NOMO-1 treated with DMSO at 0.1 percent for 48 hours (cell line): ENCODE data around the gene SLC24A3.
A peak's percentile ranks its signal among the peaks of the same experiment; 100 is the strongest.

Experiments used
- DNase-seq: peaks from one replicate; lab custom pipeline; 2025; ENCODE audit not compliant: unreplicated experiment; lab: John Stamatoyannopoulos, UW

Gene SLC24A3

GRCh38 chr20:19571996-19572395, 359.6 kb downstream of the SLC24A3 start:
- no peak for DNase-seq

DNA sequence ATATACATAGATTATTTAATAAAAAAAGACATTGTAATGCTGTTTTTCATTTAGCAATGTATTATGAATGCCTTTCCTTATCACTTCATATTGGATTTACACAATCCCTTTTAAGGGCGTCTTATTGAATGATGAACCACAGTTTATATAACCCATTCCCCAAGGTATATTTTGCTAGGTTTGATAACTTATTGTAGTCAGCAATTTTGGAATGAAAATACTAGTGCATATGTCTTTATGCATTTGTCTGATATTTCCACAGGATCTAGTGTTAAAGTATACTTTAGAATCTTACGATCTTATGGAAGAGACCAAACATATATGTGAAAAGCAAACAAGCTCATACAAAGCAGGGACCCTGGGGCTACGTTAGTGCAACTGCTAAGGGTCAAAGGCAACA, 365.2 kb downstream of the SLC24A3 start:
- DNase-seq, result no peak

- DNase-seq, result no peak
Observed at GRCh38 chr20:19582782-19583181, 370.3 kb downstream of the SLC24A3 start.

DNA sequence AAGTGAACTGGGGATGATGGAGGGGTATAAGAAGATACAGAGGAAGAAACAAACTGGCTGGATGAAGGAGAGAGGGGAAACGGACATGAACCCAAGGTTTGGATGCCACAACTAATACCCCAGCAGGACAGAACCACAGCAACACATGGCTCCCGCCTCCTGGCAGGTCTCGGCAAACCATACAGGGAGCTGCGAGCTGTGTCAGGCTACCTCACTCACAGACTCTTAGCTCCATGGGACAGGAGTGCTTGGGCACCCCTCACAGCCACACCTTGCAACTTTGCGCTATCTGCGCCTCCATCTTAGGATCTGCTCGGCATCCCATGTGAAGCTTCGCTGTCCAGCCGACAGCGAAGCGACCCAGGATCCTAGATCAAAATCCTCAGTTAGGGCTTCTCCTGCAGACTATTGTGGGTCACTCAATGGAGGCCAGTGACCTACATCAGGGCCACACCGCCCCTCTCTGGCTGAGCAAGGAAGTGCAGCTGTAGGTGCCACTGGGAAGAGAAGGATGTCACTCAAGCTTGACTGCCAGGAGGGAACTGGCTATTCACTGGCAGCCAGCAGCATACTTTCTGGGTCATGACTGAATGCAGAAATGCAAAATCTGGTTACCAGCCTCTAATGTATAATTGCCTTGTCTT, 371.2 kb downstream of the SLC24A3 start:
- peak; percentile 50 for DNase-seq

GRCh38 chr20:19588241-19588640, 375.8 kb downstream of the SLC24A3 start:
- no peak for DNase-seq

DNA sequence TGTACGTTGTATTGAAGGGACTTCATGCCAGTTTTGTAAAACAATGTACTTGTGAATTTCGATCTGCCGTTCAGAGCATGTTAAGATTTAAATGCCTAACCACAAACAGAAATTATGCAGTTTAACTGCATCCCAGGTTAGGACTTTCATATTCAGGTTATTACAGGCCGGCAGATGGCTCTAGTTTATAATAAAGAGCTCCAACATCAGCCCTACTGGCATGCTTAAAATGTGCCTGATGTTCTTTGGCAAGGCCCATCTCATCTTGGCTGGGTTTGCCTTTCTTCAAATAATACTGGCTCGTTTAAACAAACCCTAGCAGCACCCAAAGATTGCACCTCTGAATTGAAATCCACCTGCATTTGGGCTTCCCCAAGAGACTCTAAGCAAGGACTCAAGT, 376.3 kb downstream of the SLC24A3 start:
- no peak for DNase-seq

GRCh38 chr20:19589787-19590362, 377.4 kb downstream of the SLC24A3 start:
- DNase-seq, result no peak

DNA sequence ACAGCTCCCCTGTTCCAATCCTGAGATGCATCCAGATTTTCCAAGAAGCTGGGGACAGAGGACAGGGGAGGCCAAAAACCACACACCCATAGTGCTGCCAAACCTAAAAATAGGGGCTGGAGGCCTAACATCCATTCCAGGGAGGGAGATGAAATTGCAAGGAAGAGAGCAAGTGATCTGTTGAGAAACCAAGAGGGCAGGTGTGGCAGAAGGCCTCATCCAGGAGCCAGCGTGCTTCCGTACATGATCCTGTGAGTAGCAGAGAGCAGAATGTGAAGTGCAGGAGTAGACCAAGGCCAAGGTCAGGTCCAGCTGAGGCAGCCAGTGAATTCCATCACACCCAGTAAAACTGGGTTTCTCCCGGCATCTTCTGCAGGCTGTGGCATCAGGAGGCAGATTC, 377.9 kb downstream of the SLC24A3 start:
- no peak for DNase-seq

GRCh38 chr20:19593762-19594161, 381.3 kb downstream of the SLC24A3 start:
- no peak for DNase-seq

GRCh38 chr20:19594896-19595295, 382.5 kb downstream of the SLC24A3 start:
- DNase-seq, result no peak

- DNase-seq, result no peak
Observed at GRCh38 chr20:19598117-19598850, 385.8 kb downstream of the SLC24A3 start.

DNA sequence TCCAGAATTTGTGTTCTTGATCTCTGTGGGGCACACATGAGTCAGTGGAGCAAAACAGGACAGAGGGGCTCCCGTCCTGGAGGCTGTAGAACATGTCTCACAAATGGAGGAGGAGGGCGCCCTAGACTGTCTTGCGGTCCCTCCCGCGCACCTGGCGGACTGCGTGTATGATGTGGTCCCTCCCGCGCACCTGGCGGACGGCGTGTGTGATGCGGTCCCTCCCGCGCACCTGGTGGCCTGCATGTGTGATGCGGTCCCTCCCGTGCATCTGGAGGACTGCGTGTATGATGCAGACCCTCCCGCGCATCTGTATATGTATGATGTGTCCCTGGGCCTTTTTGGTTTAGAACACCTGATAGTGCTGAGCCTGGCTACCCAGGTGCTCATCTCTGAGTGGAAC, 386.8 kb downstream of the SLC24A3 start:
- DNase-seq, result no peak

DNA sequence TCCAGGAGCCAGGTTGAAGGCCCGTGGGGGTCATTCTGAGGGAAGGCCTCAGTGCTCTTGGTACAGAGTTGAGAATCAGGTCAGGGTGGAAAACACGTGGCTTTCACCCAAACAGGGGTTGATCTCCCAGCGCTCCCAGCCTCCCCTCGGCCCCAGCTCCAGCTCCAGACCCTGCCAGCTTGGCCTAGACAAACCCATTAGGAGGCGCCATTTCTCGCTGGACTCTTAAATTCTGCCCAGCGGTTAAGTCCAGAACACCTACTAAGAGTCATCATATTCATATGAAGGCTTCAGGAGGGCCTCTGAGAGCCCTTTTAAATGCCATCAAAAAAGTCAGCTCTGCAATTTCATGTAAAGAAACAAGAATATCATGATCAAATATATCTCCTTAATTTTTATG, 387.6 kb downstream of the SLC24A3 start:
- no peak for DNase-seq

DNA sequence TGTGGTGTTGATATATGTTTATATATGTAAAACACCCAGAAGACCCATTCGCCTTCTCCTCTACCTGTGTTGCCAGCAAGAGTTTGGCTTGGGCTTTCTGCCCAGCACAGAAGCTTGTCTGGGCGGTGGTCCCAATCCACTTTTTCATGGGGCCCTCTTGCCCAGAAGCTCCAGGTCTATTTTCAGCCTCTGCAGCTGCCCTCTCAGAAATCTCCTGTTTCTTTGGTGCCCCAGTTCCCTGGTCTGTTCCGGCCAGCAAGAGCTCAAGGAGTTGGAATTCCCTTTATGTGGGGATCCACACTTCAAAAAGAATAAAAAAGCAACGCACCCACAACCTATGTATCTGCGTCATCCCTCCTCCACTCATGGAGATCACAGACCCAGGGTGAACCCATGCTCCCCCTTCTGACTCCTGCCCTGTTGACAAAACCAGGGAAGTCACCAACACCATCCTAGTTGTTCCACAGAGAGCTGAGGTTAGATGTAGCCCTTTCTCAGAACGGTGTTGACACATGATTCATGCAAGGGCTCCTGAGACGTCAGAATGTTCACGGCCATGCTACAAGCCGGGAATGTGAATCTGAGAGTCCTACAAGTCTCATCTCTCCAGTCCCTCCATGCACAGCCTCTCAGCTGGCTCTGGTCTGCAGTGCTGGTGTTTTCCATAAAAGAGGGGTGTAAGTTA, 388.8 kb downstream of the SLC24A3 start:
- no peak for DNase-seq

- DNase-seq, result no peak
Observed at GRCh38 chr20:19602675-19603375, 390.4 kb downstream of the SLC24A3 start.

DNA sequence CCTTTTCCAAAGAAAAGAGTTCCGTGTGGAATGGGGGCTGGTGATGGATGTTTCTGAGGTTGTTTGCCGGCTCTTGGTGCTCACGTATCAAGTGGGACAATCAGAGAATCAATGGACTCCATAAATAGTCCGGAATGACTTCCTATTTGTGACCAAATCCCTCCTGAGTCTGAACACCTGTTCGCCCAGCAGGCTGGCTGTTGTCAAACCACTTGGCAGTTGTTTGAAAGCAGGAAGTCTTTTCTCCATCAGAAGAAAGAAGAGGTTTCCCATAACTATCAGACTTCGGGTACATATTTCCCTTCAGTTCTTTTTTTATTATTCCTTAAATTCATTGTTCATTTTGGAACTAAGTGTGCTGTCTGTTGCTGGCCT, 390.9 kb downstream of the SLC24A3 start:
- DNase-seq, result no peak

DNA sequence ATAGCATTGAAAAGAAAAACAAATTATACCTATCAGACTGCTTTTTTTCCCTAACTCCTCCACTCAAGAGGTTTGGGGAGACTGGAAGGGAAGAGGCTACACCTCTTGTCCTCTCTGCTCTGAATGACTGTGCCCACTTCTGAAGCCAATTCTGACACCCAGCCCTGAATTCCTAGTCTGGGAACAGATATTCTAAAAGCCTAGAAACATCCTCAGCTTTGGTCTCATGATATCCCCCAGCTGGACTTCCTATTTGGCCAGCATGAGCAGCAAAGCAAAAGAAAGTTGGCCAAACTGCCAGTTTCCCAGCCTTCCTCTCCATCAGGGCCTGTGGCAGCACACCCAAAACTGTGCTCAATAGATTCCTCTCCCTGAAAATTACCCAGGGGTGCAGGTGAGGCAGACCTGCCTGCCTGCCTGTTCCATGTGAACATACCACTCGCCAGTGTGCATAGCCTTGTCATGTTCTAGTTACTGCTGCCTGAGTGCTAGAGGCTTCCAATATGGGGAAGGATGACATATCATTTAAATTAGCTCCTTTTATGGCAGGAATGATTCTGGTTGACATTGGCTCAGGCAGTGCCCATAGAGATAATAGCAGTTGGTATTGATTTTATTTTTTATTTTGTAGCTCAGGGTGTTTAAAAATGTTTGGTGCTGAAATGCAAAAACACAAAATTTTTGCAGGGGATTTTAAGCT, 393.5 kb downstream of the SLC24A3 start:
- no peak for DNase-seq

- no peak for DNase-seq
Observed at GRCh38 chr20:19609642-19610223, 397.3 kb downstream of the SLC24A3 start.

GRCh38 chr20:19615629-19616028, 403.2 kb downstream of the SLC24A3 start:
- no peak for DNase-seq

DNA sequence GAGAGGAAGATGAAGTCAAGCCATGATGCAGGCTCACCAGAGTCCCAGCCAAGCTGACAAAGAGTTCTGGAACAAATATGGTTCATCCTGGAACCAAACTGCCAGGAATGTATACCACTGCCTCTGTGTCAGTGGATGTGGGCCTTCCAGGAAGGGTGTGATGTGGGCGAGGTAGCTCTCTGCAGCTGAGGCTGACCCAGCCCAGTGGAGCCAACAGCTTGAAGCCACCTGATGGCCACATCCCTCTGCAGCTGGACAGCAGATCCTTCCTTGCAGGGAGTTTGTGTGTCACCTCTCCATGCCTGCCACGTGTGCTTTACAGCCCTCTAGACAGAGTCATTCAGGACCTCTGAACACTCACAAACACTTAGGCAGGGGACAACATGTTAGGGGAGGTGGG, 403.6 kb downstream of the SLC24A3 start:
- DNase-seq, result no peak
